ENCODE measurements around the gene KCTD8. TPM values are rescaled to one million over a fixed set of nuclear protein-coding genes. Genes with fewer than 3 reads are reported as not detected.
A peak's percentile ranks its signal among the peaks of the same experiment; 100 is the strongest.

The KCTD8 gene
- total RNA-seq, result under 1 TPM in 1 of 2 donors, not detected in 1; 0.27 TPM

- Histone ChIP-seq H3K4me1 (no peaks in the 10 kb centered on the region), H3K36me3 (no peaks in the 10 kb centered on the region)
These were observed at the start of gene KCTD8 for GRCh38 chr4:44448521-44449461. Gene KCTD8 (minus strand): TSS chr4:44448809.

DNA sequence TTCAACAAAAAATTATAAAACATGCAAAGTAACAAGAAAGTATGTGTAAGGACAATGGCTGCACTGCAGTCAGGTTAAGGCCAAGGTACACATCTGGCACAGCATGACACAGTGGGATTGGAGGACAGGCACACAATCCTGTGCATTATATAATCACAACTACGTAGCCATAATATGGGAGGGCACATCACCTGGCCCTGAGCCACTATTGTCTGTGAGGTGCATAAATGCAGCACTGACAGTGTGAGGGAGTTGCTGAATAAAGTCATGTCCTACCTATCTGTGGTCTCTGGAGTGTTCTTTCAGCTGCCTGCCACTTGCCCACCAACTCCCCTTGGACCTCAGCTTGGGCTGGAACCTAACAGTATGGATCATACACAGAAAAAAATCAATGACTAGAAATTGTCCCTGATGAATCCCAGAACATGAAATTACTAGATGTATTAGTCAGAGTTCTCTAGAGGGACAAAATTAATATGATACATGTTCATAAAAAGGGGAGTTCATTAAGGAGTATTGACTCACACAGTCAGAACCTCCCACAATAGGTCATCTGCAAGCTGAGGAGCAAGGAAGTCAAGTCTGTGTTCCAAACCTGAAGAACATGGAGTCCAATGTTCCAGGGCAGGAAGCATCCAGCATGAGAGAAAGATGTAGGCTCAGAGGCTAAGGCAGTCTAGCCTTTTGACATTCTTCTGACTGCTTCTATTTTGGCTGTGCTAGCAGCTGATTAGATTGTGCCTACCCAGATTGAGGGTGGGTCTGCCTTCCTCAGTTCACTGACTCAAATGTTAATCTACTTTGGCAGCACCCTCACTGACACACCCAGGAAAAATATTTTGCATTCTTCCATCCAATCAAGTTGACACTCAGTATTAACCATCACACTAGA is 46.4 kb upstream of the KCTD8 start:
- Histone ChIP-seq H3K4me3 (no peak overlapping the region), H3K9me3 (no peaks in the 10 kb centered on the region), H3K27me3 (no peaks in the 10 kb centered on the region), H3K36me3 (no peaks in the 10 kb centered on the region), H3K27ac (no peak overlapping the region), H3K9ac (ENCODE audit: low read depth in 2 of 2, low read length in 2 of 2) (no peak overlapping the region), H3K4me1 (no peaks in the 10 kb centered on the region)
- no peak for TF ChIP-seq CTCF (IDR thresholded peaks at IDR 0.05)
- intact Hi-C loops (cut with DNase I), result no loop called here
- DNase-seq, result no peak

More at GRCh38 chr4:44448521-44449461, at the start of gene KCTD8:
- Histone ChIP-seq H3K9me3 (no peaks in the 10 kb centered on the region), H3K9ac (ENCODE audit: low read depth in 2 of 2, low read length in 2 of 2) (no peak within 1 kb of the TSS), H3K27me3 (peaks cover 21% of the 10 kb centered on the region), H3K27ac (peak within 1 kb of the TSS; percentile 61), H3K4me3 (peak within 1 kb of the TSS; percentile 52)
- TF ChIP-seq CTCF (IDR thresholded peaks at IDR 0.05), result peak; percentile 44
- intact Hi-C loops (cut with DNase I), result no loop called here
- peak; percentile 76 for DNase-seq

- H3K4me1 ChIP-seq, result no peaks in the 10 kb centered on the region
- TF ChIP-seq CTCF (IDR thresholded peaks at IDR 0.05), result no peak
- H3K36me3 ChIP-seq, result no peaks in the 10 kb centered on the region
- H3K4me3 ChIP-seq, result no peak overlapping the region
- no peak overlapping the region for H3K27ac ChIP-seq
- H3K9ac ChIP-seq (ENCODE audit: low read depth in 2 of 2, low read length in 2 of 2), result no peak overlapping the region
- DNase-seq, result no peak
- H3K27me3 ChIP-seq, result no peaks in the 10 kb centered on the region
- intact Hi-C loops (cut with DNase I), result no loop called here
- H3K9me3 ChIP-seq, result no peaks in the 10 kb centered on the region
These were observed 45.3 kb upstream of the KCTD8 start for GRCh38 chr4:44493924-44494323.

DNA sequence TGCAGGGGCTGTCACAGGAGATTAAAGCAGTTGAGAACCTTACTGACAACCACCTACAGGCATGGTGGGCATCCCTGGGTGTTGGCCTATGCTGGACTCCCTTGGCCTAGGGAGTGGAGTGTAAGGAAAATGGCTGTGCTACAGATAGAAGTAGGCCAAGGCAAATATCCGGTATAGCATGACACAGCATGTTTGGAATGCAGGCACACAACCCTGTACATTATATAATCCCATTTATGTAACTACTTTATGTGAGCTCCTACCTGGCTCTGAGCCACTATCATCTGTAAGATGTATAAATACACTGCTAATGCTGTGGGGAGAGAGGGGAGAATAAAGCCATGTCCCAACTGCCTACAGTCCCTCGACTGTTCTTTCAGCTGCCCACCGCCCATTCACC is 38.7 kb upstream of the KCTD8 start:
- intact Hi-C loops (cut with DNase I), result no loop called here
- TF ChIP-seq CTCF (IDR thresholded peaks at IDR 0.05), result no peak

GRCh38 chr4:44479731-44480130 is 31.1 kb upstream of the KCTD8 start:
- H3K4me1 ChIP-seq, result no peaks in the 10 kb centered on the region
- no peak for DNase-seq
- no peaks in the 10 kb centered on the region for H3K27me3 ChIP-seq
- H3K4me3 ChIP-seq, result no peak overlapping the region
- H3K9me3 ChIP-seq, result no peaks in the 10 kb centered on the region
- H3K27ac ChIP-seq, result no peak overlapping the region
- TF ChIP-seq CTCF (IDR thresholded peaks at IDR 0.05), result no peak
- no peak overlapping the region for H3K9ac ChIP-seq (ENCODE audit: low read depth in 2 of 2, low read length in 2 of 2)
- intact Hi-C loops (cut with DNase I), result no loop called here
- no peaks in the 10 kb centered on the region for H3K36me3 ChIP-seq

More for the DNA sequence above, 38.7 kb upstream of the KCTD8 start:
- H3K27me3 ChIP-seq, result no peaks in the 10 kb centered on the region
- no peaks in the 10 kb centered on the region for H3K9me3 ChIP-seq
- no peak overlapping the region for H3K9ac ChIP-seq (ENCODE audit: low read depth in 2 of 2, low read length in 2 of 2)
- H3K36me3 ChIP-seq, result no peaks in the 10 kb centered on the region
- no peak for DNase-seq
- no peak overlapping the region for H3K27ac ChIP-seq
- H3K4me1 ChIP-seq, result no peaks in the 10 kb centered on the region
- no peak overlapping the region for H3K4me3 ChIP-seq

All from colonic mucosa (tissue), 4 donors.